LNCaP clone FGC (cell line): ENCODE measurements around the gene TMEM139.
"Not testable (repeated sequence)": the region's sequence is repeated elsewhere in the genome, so short reads cannot be mapped to it uniquely, and the experiment has no call there.

Experiments
- DNase-seq: peaks from one replicate; pipeline ENCODE4 v3.0.0-alpha.2; 2011; ENCODE audit warnings: low read depth
- H3K4me3 ChIP-seq: 2 replicates; pipeline ENCODE4 v1.5.1; 2011; ENCODE audit warnings: mild to moderate bottlenecking, low read depth, low read length, control low read depth
- CTCF ChIP-seq: IDR thresholded peaks from 2 replicates; pipeline ENCODE4 v1.5.1; 2012; ENCODE audit warnings: mild to moderate bottlenecking; ENCODE audit not compliant: control insufficient read depth, insufficient read depth; ENCODE audit errors: extremely low read depth

Gene TMEM139

DNA sequence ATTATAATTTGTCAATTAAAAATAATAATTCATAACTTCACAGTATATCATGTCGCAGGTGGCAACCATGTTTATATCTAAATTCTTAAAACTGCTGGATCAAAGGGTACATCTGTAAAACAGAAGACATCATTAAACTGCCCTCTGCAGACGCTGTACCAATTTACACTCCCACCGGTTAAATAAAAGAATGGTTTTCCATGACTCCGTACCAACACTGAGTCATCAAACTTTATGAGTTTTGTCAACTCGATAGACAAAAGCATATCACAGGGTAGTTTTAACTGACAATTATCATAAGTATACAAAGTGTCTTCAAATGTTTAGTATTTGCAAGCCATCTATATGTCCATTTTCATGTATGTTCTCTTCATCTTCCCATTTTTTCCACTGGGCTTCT lies 27.3 kb upstream of the TMEM139 start:
- H3K4me3 ChIP-seq, result no peak overlapping the region
- no peak for TF ChIP-seq CTCF
- no peak for DNase-seq

GRCh38 chr7:143258831-143259230 lies 25.9 kb upstream of the TMEM139 start:
- no peak overlapping the region for H3K4me3 ChIP-seq
- no peak for TF ChIP-seq CTCF
- DNase-seq, result peak; percentile 70

GRCh38 chr7:143259765-143260164 lies 25.0 kb upstream of the TMEM139 start:
- no peak for DNase-seq
- H3K4me3 ChIP-seq, result no peak overlapping the region
- TF ChIP-seq CTCF, result no peak

- no peak overlapping the region for H3K4me3 ChIP-seq
- no peak for DNase-seq
- TF ChIP-seq CTCF, result no peak
These were observed 22.9 kb upstream of the TMEM139 start for GRCh38 chr7:143261901-143262300.

- peak within 1 kb of the TSS; percentile 78 for H3K4me3 ChIP-seq
- no peak for TF ChIP-seq CTCF
- no peak for DNase-seq
These were observed 21.2 kb upstream of the TMEM139 start, which contains the start of gene GSTK1 for GRCh38 chr7:143263266-143264195. GSTK1 (plus strand) TSS chr7:143263441; CDS start chr7:143263514, 73 bp downstream.

DNA sequence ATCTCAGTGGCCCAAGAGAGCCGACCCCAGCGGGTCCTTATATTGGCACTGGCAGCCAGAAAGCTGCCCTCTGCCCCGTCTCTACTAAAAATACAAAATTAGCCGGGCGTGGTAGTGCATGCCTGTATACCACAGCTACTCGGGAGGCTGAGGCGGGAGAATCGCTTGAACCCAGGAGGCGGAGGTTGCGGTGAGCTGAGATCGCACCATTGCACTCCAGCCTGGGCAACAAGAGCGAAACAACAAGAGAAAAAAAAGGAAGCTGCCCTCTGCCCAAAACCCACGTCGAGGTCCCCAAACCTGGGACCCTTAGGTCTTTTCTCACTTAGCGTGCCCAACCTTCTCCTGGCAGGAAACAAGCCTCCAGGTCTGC lies 20.6 kb upstream of the TMEM139 start:
- peak overlapping the region; percentile 78 for H3K4me3 ChIP-seq
- not testable (repeated sequence) for DNase-seq

DNA sequence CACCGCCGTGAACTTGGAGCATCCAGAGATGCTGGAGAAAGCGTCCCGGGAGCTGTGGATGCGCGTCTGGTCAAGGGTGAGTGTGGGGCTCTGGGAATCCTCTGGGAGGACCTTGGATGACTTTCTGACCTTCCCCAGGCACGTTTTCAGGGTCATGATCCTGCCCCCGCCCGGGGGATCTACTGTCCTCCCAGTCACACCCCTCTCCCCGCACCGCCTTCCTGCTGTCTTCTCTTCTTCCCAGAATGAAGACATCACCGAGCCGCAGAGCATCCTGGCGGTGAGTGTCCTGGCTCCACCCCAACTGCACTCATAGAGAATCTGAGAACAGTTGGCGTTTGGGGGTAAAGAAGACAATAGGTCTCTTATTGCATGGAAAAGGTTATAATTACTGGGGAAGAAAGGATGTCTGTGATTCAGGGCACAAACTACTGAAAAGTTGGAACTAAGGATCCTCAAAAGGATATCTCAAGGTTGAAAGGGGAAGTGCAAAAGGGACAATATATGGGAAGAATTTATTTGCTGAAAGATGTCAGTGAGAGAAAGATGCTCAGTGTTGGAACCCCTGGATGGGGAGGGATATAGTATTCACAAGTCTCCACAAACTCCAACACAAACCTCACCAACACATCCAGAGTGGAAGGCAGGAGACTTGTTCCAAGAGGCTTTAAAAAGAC lies 19.6 kb upstream of the TMEM139 start:
- DNase-seq, result no peak
- no peak overlapping the region for H3K4me3 ChIP-seq
- no peak for TF ChIP-seq CTCF
